HG02884 (cell line): ENCODE measurements around the gene ZMIZ1.

Experiments used
- ATAC-seq: cut with Tn5 transposase; IDR thresholded peaks from one replicate; pipeline ENCODE4 v1.9.1; 2021; ENCODE audit warnings: mild to moderate bottlenecking, moderate library complexity; ENCODE audit not compliant: unreplicated experiment

Gene ZMIZ1

DNA sequence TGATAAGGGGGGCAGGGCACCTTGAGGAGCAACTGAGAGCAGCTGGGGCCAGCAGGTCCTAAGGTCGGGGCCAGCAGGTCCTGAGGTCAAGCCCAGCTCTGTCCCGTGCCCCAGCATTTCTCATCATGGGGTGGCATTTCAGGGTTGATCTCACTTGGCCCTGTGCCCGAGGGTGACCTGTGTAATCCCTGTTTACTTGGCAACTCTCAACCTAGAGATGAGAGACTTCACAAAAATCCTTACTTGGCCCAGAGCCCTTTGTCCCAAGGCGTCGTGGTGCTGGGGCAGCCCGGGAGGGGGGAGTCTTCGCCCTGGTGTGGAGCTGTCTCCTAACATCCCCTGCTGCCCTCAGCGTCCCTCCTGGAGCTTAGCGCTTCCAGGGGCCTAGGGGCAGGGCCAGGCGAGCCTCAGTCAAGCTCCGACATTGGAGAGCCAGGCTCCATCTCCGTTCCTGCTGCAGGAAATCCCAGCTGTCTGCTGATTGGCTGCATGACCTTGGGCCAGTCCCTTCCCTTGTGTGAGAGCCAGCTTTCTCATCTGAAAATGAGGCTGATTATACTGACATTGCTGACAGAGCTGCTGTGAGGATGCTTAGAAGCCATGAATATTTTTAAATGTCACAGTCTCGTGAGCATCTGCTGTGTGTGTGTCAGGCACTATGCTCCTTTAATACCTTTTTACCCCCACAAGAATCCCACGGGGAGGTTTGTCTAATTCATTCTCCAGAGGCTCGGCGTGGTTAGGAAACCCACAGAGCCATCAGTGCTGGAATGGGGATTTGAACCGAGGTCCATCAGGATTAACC, 94.3 kb downstream of the ZMIZ1 start:
- ATAC-seq = no peak

DNA sequence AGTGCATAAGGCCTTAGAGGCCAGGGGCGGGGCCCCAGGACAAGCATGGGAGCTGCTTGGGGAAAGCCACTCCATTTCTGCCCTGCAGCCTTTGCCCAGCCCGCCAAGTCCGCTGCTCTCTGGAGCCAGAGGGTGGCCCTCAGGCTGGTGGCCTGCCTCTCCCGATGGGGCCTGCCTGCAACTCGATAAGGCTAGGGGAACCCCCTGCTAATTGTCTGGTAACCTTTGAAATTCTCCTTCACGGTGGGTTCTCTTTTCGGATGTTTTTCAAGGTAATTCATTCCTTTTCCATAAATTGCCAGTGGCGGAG, 94.9 kb downstream of the ZMIZ1 start:
- no peak for ATAC-seq

DNA sequence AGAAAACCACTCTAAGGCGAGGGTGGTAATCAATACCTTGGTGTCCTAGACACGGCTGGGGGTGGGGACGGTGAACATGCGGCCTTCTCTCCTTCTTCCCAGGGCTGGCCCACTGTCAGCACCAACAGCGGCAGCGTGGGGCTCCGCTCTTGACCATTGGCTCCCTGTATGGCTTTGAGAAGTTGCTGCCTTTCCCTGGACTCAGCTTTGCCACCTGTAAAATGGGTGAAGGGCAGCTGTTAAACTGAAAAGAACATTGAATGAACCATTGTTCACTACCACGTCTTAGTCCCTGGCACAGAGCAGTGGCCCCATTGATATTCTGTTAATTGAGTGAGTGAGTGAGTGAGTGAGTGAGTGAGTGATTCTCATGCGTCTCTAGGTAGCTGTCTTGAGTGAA, 95.3 kb downstream of the ZMIZ1 start:
- no peak for ATAC-seq

DNA sequence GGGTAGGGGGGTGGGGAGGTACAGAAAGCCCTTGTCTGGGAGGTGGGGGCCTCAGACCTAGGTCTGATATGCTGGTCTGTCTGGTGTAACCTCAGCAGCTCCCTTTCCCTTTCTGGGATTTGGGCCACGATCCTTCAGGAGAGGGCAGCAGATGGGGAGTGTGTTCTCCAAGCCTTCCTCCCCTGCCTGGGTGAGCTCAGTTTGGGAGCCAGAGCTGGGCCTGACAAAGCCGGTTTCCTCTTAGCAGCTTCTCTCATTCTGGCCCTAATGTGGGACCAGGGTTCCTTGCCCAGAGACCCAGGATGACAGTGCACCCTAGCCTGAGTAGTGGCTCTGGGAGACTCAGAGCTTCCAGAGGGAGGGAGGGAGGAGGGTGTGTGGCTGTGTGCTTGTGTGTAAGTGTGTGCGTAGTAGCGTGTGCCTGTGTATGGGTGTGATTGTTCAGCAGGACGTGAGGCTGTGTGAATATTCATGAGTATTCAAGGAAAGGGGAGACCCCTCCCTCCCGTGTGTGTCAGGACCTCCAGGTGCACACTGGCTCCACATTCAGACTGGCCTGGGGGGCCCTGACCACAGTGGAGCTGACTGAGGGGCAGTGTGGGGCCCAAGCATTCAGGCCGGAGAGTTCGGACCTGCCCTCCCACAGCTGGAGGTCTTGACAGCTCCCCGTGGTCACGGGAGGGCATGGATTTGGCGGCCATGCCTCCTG, 96.5 kb downstream of the ZMIZ1 start:
- no peak for ATAC-seq

DNA sequence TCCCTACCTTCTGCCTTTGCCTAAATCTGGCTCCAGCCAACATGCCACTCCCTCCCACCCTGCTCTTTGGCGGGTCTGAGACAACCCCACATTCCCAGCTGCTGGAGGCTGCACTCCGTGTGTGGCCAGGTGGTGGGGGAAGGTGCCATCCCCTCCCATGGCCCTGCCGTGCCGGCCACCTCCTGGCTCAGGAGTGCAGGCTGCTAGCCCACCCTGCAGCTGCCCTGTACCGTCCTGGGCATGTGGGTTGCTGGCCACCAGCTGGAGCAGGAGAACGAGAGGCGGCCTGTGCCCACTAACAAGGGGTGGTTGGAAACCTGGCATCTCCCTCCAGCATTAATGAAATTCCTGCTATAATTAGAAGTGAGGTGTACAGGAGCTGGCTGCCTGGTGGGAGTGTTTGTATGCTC, 97.6 kb downstream of the ZMIZ1 start:
- no peak for ATAC-seq

DNA sequence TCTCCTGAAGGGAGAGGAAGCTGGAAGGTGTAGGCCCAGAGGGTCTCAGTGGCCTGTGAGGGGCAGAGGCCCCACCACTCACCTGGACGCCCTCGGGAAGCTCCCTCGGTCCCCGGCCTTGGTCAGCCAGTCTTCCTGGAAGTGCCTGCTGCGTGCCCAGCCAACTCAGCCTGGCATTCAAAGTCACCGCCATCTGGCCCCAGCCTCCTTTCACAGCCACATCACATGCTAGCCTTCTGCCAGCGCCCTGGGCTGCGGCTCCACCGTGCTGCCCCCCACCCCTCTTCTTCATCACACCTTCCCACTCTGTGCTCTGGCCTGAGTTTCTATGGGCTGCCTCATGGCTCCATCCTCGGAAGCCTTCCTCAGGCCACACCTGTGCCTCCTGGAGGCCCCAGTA, 98.0 kb downstream of the ZMIZ1 start:
- ATAC-seq = no peak

DNA sequence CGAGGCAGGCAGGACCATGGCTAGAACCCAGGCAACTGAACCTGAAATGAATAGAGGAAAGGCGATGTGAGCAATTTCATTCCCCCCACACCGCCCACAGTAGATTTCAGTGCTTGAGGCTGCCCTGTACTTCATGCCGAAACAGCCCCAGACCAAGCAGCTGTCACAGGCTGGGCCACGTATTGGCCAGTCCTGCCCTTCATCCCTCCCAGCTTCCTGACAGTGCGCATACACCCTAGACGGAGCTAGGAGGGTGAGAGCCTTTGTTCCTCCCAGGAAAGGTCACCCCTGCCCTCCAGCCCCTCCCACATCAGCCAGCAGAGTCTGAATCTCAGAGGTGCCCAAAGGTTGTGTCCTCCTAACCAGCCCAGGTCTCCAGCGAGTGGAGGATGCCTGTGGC, 98.8 kb downstream of the ZMIZ1 start:
- ATAC-seq = no peak

DNA sequence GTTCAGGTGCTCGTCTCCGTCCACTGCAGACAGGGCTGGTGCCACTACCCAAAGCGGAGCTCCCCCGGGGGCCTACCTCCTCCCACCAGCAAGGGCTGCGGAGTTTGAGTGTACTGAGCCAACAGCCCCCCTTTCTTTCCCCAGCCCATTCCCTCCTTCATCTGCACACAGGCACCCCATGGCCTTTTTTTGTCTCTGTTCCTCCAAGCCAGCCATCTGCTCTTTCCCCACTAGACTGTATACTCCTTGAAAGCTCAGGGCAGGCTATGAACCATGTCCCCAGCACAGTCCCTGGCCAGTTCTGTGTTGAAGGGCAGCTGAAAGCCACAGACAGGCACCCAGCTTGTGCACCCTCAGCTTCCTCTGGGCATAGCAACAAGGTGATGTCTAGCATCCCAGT, 99.4 kb downstream of the ZMIZ1 start:
- no peak for ATAC-seq

DNA sequence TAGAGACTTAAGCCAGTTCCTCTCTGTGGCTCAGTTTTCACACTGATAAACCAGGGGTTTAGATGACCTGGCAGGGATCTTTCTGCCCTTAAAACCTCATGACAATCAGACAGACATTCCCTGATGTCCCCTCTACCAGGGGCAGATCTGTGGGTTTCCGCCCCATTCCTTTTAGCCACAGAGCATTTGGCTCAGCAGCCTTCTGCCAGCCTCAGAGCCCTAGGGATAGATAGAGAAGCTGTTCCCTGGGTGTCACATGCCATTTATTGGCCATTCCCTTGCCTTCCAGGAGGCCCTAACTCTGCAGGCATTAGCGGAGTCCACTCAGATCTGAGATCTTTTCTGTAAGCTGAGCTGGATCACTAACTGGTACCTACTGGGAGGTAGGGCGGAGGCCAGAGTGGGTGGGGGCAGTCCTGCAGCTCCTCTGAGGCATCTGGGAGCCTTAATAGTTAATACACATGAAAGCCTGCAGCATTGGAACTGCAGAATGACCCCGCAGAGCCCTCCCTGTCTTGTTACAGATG, 101.5 kb downstream of the ZMIZ1 start:
- ATAC-seq = no peak

DNA sequence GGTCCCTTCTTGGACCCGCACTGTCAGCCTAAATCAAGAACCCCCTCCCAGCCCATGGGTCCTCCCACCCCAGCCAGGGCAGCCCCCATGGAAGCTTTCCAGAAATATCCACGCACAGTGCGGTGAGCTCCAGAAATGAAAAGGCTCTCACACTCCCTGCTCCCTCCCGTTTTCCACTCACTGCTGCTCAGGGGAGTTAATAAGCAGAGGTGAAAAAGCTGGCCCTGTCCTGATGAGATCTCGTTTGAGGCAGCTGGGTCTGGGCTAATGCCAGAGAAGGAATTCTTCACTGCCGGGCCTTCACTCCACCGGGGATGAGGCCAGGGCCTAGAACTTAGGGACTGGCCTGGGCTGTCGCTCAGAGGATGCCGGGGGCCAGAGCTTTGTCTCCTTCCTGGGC, 102.2 kb downstream of the ZMIZ1 start:
- no peak for ATAC-seq

DNA sequence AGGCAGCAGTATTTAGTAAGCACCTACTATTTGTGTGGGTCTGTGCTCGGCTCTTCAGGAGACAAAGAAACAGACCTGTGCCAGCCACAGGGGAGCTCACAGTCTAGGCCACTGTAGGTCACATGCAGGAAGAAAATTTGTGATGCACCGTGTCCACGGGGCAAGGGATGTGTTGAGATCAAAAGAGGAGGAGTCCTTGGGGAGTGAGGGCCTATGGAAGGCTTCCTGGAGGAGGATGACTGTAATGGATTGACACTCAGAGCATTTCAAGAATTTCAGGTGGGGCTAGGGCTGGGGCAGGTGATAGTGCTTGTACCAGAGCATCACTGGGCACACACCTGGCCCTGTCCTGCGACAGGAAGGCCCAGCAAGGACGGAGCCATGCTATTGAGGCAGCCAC, 102.7 kb downstream of the ZMIZ1 start:
- no peak for ATAC-seq

DNA sequence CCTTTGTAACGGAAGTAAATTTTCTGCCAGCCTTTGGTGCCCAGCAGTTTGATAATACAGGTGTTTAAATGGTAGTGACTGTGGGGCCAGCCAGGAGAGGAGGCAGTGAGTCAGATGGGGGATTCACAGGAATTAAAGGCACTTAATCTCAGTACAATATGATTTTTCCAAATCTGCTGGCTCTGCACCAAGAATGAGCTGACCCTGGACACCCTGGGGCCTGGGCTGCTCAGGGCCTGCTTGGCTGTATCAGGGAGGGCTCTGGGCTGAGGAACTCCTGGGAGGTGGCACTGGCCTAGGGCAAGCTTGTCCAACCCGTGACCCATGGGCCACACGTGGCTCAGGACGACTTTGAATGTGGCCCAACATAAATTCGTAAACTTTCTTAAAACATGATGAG, 104.1 kb downstream of the ZMIZ1 start:
- no peak for ATAC-seq

DNA sequence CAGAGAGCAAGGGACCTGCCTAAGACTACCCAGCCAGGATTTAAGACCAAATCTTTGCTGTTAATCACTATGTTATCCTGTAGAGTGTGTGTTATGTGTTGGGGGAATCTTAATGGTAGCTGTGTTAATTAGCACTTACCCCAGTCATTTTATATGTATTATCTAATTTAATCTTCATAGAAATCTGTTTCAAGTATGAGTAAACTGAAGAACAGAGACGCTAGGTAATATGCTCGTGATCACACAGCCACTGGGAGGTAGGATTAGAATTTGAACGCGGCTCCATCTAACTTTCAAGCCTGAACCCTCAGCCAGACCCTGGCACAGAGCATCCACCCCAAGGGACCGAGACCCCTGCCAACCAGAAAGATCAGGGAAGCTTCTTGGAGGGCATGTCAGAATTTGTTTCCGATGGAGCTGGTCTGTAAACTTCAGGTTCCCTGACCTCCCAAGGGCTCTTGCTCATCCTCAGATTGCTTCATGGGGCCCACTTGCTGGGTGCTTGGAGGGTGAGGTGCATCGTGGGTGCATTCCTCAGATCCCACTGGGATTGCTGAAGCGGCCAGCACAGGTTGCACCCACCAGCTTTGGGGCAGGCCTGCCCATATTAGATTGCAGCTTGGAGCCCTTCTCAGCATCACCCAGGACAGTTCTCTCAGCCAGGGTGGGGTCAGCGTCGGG, 105.0 kb downstream of the ZMIZ1 start:
- no peak for ATAC-seq

DNA sequence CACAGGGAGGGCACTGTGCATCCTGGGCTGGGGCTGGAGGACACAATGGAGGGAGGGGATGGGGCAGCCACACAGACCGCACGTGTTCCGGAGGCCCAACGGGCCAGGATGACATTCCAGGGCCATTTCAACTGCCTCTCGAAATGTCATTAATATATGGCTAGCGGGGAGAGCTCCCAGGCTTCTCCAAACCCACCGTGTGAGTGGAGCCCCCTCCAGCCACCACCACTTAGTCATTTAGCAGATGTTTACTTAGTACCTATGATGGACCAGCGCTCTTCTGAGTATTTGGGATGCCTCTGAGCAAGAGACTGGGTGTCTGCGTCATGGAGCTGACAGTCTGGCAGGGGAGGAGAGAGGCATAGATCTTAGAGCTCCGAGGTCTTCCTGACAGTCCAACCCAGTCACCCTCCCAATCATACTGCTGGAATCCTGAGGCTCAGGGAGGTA, 107.3 kb downstream of the ZMIZ1 start:
- no peak for ATAC-seq

DNA sequence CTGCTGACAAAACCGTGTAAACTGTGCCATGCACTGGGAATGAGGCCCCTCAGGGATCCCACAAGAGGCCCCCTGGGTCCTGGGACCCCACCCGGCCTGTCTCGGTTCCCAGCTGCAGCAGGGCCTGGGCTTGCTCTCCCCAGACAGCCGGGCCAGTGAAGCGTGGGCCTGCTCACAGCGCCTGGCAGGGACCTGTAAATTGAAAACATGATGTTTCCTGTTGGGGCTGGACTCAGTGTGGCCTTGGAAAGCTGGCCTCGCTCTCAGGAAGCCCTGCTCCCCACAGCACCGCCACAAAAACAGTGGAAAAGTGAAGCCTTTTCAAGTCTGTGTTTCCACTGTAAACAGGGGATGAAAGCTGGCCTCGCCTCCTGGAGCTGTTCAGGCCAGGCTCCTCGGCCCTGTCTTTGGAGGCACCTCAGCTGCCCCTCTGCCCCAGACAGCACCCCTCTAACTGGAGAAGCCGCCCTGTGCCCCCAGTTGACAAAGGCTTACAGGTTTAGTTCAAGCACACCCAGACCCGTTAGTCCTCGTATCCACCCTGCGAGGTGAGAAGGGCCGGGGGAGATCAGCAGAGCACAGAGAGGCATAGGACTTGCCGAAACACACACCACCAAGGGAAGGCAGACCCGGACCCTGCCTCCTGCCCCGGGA, 108.3 kb downstream of the ZMIZ1 start:
- no peak for ATAC-seq

DNA sequence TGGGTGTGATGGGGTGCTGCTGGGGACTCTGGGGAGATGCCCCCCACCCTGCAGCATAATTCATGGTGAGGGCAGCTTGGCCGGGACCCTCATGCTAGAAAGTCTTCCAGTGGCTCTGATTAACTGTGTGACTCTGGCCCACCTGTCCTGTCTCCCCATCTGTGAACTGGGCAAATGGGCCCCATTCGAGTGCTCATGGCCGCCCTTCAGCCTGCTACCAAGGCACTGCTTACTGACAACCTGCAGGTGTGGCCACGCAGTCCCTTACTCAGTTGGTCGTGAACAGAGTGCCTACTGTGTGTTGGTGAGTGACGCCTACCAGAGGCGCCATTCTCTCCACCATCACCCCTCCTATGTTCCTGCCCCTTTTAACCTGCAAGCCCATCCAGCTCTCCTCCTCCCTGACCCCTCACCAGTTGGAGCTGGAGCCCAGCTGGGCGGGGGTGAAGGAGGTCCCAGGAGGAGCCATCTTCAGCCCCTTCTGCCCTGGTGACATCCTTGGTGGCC, 109.4 kb downstream of the ZMIZ1 start:
- no peak for ATAC-seq

DNA sequence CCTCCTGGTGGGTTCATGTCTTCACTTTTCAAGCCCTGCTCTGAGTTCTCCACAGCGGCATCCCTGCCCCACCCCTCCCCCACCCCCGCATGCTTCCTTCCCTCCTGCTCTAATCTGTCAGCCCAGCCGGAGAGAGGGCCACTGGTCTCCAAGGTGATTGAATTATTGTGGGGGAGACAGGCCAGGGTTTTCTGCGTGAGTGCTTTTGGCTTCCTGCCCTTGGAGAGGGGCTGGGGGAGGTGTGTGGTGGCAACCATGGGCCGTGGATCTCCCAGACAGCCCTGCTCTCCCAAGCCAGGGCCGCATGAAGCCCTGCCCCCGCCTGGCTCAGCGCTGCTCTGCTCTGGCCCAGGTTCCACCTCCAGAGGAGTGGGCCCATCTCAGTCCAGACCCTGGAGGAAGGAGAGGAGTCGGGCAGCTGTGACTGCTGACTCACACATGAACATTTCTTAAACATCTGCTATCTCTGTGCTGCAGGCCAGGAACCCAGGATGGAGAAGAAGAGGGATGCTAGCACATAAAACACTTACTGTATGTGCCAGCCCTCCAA, 109.9 kb downstream of the ZMIZ1 start:
- no peak for ATAC-seq

DNA sequence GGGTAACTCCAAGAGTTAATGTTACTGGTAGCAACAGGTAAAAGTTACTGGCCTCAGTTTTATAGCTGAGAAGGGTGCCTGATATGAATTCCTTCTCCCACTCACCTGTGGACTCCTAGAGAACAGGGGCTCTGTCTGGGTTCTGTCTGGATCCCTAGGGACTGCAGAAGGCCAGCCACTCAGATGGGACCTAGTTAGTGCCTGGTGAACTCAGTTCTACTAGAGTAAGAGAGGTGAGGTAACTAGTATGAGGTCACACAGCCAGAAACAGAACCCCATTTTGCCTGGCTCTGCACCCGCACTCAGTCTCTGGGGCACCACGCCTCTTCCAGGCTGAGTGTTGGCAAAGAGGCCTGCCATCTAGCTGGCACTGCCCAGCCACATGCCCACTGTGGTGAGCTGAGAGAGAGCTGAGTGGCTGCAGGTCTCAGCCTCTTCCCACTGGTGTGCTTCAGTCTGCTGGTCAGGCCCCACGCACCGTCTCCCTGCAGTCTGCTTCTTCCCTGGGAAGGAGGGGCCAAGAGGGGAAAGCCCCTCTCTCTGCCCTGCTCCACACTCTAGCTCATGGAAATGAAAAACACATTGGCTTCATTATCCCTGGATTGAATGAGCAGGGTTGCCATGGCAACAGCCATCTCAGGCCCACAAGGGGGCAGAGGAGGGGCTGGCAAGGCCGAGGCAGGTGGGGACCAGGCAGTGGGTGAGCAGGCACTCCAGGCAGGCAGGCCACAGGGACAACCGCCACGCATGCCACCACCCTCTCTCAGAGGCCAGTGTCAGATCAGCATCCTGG, 110.6 kb downstream of the ZMIZ1 start:
- ATAC-seq = no peak

DNA sequence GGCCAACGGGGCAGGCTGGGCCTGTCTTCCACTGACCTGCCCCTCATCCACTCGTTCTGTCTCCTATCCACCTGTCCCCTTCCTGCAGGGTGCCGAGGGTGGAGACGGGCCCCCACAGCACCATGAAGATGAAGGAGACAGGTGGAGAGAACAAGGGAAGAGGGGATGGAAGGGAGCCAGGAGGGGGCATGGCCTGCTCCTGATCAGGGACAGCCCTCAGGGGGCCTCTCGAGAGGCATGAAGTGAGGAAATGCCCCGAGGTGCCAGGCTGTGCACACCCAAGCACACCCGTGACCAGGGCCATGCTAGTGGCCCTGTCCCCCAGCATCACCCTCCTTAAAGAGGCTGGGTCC, 111.2 kb downstream of the ZMIZ1 start:
- no peak for ATAC-seq
